Activated CD4-positive, alpha-beta T cell treated with anti-CD3 and anti-CD28 coated beads for 48 hours (primary cell): Measurements from ENCODE around the gene GSK3B.
"Not testable (repeated sequence)": the region's sequence is repeated elsewhere in the genome, so short reads cannot be mapped to it uniquely, and the experiment has no call there.

Source experiments
- DNase-seq: peaks from one replicate; pipeline ENCODE4 v3.0.0-alpha.2; 2020

Gene GSK3B

DNA sequence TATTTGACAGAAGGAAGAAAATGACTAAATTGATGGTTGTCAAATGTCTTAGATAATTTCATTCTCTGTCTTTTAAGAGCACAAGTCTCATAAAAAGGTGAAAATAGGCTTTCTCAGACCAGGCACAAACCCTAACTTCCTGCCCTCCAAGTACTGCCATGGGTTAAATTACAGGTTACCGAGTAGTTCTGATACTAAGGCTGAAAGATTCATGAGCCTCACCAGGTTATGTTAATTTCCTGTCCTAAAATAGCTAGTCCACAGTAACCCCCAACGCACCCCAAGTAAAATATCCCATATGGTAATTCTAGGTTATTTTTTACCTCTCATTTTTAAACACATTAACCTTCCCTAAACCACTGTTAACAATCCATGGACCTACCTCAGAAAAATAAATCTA is 42.0 kb downstream of the GSK3B start:
- no peak for DNase-seq

DNA sequence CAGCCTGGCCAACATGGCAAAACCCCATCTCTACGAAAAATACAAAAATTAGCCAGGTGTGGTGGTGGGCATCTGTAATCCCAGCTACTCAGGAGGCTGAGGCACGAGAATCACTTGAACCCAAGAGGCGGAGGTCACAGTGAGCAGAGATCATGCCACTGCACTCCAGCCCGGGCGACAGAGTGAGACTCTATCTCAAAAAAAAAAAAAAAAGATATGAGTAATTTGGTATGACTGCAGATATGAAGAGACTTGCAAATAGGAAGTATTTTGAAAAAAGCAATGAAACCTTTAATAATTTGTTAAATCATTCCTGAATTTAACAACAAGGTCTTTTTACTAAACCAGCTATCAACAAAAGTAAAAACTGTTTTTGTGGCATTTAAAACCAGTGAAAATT is 42.7 kb downstream of the GSK3B start:
- not testable (repeated sequence) for DNase-seq

DNA sequence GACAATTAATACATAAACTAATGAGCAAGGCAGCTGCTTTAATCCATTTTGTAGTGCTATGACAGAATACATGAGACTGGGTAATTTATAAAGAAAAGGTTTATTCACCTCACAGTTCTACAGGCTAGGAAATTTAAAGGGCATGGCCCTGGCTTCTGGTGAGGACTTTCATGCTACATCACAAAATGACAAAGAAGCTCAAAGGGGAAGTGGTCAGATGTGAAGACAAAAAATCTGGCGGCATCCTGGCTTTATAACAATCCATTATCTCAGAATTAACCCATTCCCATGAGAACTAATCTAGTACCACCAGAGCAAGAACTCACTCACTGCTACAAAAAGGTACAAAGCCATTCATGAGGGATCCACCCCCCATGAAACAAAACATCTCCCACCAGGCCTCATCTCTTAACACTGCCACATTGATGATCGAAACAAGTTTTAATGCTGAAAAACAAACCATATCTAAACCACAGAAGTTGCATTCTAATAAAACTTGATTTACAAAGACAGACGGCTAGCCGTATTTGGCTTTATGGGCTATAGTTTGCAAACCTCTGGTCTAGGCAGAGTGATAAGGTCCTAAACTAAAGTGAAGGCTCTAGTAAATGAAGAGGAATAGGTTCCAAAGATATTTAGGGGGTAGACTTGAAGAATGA is 44.2 kb downstream of the GSK3B start:
- no peak for DNase-seq

DNA sequence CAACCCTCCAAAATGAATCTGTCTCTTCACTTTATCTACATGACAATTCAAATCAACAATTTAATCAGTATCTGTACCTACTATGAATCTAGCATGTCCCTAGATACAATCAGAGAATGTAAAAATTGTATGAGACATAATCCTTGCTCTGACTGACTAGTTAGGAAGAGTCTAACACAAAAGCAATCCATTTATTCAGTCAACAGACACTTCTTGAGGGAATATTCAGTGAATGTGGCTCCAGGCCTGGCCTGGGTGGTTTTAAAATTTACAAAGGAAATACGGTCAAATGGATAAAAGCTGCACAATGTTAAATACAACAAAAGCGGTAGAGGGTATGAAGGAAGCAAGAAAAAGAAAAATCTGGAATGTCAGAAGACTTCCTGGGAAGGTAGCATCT is 45.2 kb downstream of the GSK3B start:
- no peak for DNase-seq

DNA sequence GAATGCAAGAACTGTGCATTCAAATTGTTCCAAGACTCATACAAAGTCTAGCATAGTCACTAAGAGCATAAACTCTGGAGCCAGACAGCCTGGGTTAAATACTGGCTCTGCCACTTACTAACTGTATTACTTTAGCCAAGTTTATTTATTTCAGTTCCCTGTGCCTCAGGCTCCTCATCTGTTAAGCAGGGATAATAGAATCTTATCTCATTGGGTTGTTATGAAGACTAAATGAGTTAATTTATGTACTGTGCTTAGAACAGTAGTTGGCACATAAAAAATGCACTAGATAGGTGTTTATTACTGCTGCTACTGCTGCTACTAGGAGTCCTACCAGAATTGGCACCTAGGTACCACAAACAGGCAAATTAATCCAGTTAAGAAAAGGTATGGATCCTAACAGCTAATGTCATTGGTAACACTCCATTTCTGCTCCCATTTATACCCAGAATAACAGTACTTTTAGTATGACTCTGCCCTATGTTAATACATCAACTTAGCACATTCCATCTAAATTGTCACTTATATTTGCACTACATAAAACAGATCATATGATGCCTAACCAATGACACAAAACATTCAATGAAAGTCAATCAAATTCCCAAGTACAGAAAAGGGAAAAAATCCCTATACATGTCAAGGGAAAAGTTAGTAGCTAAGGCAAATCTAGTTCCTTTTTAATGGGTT is 45.7 kb downstream of the GSK3B start:
- DNase-seq, result no peak

DNA sequence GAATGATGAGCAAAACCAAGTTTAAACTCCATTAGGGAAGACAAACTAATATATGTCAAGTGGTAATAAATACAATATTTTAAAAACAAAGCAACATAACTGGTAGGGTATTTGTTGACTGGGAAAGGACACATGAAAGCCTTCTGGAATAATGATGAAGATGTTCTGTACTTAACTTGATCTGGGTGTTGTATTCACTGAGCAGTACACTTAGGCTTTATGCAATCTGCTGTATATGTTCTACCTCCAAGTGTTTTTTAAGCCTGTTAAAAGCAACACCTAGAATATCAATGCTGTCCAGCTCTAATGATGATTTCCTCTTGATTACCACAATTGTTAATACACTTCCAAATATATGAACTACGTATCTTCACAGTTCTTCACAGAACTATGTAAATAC is 46.6 kb downstream of the GSK3B start:
- DNase-seq, result no peak

DNA sequence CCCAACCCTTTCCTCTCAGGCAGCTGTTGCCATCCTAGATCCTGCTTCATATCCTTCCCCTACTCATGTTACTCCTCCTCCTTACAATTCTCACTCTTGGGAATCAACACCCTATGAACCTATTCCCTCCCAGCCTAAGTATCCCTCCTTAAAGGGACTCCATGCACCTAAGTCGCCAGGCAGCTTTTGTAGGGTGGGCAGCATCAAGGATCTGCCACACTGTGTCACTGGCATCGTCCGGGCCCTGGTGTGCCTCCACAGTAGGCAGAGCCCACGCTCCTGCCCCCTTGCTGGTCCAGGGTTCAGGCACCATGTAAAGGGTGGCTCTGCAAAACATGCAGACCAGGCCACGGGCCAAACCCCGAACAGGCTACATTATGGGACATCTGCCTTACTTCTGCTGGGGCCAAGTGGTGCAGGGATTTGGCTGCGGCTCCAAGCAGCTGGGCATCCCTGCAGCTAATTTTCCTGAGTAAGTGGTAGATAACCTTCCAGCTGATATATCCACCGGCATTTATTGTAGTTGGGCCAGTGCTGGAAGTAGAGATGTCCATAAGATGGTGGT is 53.4 kb downstream of the GSK3B start:
- DNase-seq, result no peak

DNA sequence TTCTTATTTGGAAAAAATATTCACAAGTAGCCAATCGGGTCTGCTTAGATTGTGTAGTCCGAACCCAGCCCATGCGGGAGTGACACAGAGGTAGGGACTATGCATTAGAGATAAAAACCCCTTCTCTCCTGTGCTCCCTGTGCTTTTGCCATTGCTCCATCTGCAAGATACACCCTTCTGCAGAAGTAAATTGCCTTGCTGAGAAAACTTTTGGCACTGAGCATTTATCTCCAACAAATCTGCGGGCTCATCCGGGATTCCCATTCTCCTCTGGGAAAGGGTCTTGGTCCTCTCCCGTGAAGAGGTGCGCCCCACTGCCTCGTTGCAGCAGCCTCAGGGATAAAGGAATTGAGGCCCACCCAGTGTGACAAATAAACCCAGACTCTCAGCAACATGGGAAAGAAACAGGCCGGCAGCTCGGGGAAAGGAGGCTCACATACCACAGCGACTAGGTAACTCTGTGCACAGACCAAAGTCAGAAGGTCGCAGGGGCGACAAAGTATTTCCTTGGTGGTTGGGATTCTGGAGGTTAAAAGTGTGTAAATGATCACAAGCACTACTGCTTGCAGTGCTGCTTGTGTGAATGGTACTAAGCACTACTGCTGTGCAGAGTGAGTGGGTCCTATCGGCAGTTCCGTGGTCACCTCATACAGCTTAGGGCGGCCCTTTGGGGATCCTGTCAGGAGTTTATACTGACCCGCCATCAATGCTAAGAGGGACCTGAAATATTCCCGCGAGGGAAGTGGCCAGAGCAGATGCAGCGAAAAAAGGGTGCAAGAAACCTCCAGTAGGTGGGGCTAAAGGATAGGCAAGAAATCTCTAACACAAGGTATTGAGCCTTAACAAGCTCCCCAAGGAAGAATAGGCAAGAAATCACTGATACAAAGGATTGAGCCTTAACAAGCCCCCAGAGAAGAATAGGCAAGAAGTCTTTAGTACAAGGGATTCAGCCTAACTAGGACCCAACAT is 54.3 kb downstream of the GSK3B start:
- no peak for DNase-seq

DNA sequence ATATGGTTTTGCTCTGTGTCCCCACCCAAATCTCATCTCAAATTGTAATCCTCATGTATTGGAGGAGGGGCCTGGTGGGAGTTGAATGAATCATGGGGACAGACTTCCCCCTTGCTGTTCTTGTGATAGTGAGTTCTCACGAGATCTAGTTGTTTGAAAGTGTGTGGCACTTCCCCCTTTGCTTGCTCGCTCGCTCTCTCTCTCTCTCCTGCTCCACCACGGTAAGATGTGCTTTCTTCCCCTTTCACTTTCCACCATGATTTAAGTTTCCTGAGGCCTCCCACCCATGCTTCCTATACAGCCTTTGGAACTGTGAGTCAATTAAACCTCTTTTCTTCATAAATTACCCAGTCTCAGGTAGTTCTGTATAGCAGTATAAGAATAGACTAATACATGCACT is 60.7 kb downstream of the GSK3B start:
- DNase-seq, result no peak

DNA sequence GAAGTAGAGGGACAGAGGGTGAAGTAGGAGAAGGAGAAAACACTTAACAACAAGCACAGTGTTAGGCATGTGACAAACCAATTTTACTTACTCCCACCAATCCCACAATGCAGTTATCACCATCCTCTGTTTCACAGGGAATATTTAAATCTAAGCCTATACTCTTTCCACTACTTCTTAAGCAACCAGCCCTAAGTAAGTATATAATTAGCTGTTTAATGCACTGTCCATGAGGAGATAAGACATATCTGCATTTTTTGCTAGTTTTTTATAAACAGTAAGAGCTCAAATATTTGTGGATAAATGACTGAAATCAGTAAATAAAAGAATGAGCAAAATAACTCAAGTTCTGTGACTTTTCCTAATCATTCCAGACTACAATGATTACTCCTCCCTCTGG is 62.7 kb downstream of the GSK3B start:
- DNase-seq, result no peak

DNA sequence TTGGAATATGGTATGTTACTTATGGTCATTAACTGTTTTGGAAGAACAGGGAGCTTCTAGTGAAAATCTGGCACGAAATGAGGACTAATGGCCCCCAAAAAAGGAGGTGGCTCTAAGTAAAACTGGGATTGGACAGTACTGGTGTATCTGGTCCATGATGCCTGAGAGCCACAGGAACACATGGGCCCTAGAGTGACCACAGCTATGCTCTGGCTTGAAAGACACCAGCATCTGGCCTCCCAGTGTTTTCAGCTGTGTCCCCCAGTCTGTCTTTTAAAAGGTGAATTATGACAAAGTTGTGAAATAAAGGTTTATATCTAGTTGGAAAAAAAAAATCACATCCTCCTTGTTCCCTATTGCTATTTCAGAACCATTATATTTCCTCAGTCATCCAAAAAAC is 64.5 kb downstream of the GSK3B start:
- DNase-seq, result no peak

DNA sequence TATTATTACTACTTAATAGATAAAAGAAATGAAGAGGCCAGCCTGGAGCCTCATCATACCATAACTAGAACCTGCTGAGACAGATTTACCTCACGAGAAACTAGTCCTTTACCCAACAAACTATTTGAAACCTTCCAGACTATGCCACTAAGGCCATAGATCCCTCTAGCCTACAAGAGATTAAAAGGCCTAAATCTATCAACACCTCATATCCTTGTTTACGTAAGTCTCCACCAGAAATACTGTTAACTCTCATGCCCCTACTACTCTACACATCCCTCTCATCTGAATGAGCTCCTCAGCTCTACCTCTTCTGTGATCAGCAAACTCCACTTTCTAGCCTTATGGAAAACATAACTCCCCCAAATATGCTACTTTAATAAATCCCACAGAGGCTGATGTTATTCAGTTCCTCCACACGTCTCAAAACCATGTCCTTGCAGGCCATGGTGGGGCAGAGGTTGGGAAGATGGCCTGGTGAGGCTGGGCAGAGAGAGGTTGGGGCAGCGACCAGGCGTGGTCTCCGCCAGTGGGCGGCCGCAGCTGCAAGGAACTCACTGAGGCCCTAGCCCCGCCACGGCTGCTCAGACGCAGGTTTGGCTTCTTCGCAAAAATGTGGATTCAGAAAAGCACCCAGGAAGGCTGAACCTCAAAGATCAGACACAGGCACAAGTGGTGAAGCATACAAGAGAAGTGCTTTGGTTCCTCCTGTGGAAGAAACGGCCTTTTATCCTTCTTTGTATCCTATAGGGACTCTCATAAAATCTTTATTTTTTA is 65.8 kb downstream of the GSK3B start:
- no peak for DNase-seq

DNA sequence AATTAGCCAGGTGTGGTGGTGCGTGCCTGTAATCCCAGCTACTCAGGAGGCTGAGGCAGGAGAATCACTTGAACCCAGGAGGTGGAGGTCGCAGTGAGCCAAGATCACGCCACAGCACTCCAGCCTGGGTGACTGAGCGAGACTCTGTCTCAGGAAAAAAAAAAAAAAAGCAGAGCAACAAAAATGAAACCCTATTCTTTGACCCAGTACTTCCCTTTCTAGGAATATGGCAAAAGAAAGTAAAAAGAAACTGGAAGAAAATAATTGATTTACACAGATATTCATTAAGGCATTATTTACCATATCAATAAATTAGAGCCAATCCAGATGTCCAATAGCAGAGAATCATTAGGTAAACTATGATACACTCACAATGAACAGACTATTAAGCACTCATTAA is 67.0 kb downstream of the GSK3B start:
- DNase-seq, result no peak

DNA sequence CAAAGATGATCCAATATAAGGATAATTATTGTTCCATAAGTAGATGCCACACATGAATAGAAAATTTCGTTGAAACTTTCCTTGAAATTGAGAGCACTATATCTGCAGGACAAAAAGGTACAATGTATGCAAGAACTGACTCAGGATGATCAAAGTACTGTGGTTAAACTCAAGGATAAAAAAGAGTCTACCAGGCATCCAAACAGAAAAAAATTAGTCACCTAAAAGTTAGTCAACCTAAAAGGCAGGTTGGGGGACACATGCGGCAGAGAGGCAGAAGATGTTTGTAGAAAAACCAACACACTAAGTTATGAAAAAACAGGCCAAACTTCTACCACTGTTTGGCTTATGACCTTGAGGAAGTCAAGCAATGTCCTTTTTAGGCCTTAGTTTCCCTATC is 68.7 kb downstream of the GSK3B start:
- DNase-seq, result peak; percentile 34

DNA sequence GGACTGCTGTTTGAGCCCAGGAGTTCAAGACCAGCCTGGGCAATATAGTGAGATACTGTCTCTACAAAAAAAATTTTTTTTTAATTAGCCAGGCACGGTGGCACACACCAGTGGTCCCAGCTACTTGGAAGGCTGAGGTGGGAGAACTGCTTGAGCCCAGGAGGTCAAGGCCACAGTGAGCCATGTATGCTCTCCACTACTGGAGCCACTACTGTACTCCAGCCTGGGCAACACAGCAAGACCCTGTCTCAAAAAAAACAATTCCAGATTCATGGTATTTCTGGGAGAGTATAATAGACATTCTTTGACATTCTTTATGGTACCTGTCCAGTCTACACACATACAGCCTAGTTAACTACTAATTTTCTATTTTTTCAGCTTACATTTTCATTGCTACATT is 70.1 kb downstream of the GSK3B start:
- DNase-seq, result no peak

DNA sequence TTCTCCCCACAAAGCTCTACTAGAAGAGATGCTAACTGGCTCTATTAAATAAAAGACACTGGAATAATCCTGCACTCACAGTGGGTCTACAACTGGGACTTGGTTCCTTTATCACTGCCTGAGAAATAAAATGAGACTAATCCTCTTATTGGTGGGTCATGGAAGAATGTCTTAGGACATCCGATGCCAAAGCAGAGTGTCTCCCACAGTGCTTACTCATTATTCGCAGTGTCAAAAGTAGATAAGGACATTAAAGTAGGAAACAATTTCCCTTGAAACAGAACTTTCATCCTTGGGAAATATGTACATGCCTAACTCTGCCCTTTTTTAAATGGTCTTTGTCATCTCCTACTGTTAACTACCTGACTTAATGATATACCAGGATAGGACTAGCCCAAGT is 71.5 kb downstream of the GSK3B start:
- DNase-seq, result no peak

DNA sequence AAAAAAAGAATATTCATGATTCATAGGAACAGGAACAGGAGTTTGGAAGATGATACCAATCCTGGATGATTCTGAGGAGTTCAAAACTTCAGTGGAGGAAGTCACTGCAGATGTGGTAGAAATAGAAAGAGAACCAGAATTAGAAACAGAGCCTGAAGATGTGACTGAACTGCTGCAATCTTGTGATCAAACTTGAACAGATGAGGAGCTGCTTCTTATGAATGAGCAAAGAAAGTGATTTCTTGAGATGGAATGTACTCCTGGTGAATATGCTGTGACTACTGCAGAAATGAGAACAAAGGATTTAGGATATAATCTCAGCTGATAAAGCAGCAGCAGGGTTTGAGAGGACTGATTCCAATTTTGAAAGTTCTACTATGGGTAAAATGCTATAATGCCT is 72.7 kb downstream of the GSK3B start:
- no peak for DNase-seq

DNA sequence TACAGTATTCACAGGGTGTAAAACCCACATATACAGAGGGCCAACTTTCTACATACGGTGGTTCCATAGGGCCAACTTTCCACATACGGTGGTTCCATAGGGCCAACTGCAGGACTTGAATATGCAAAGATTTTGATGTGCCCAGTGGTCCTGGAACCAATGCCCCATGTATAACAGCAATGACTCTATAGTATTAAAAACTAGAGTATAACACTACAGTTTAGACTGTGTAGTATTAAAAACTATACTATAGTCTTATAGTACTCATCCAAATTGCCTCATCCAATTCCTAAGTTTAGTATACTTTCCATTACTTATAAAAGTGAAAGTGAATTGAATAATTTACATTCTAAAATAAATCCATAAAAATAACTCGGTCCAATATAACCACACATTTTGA is 75.9 kb downstream of the GSK3B start:
- DNase-seq, result no peak

DNA sequence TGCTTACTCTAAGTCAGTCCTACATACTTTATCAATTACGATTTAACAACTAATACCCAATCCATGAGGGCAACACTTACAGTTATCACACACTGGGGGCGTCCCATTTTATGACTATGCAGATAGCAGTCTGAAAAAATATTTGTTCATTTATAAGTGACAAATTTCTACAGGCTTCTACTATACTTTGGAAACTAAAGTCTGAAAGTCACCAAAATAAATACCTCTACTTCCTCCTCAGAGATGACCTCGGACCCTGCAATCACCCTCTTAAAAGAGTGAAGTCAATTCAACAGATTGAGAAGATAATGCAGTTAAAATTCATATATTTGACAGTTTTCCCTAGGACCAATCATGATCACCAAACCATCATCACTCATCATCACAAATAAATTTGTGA is 76.6 kb downstream of the GSK3B start:
- DNase-seq, result no peak

DNA sequence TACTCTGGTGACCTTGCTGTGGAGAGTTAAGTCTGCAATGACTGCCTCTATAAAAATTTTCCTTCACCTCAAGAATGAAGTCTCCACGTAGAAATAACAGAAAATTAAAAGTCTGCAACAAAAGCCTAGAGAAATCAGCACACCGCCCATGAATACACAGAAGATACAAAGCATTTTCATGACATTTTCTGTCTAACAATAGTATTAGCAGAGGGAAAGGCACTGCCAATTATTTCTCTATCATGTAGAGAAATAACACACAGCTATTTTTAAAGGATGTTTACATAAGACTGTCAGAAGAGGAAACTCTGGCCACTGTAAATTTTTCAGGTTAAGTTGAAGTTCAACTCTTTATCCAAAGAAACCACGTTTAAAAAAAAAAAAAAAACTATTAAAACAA is 80.8 kb downstream of the GSK3B start:
- DNase-seq, result no peak

DNA sequence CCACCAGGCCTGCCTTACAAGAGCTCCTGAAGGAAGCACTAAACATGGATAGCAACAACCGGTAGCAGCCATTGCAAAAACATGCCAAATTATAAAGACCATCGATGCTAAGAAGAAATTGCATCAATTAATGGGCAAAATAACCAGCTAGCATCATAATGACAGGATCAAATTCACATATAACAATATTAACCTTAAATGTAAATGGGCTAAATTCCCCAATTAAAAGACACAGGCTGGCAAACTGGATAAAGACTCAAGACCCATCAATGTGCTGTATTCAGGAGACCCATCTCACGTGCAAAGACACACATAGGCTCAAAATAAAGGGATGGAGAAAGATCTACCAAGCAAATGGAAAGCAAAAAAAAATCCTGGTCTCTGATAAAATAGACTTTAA is 88.5 kb downstream of the GSK3B start:
- DNase-seq, result not testable (repeated sequence)

DNA sequence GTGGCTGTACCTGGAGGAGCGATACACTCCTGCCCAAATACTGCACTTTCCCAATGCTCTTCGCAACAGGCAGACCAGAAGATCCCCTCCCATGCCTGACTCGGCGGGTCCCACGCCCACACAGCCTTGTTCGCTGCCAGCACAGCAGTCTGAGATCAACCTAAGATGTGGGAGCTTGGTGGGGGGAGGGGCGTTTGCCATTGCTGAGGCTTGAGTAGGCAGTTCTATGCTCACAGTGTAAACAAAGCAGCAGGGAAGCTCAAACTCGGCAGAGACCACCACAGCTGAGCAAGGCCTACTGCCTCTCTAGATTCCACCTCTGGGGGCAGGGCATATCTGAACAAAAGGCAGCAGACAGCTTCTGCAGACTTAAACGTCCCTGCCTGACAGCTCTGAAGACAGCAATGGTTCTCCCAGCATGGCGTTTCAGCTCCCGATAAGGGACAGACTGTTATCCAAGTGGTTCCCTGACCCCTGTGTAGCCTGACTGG is 90.2 kb downstream of the GSK3B start:
- peak; percentile 48 for DNase-seq

DNA sequence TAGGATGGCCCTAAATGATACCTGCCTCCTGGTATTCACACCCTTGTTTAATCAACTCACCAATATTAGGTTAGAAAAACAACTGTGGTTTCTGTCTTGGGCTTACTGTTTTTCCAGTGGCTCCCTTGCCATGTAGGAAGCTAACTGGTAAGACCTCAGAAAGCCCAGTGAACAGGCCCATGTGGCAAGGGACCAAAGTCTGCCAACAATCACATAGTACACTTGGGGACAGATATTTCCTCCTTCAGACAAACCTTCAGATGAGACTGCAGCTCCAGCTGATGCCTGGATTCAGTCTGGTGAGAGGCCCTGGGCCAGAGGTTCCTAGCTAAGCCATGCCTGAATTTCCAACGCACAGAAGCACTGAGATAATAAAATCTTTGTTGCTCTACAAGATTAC is 96.1 kb downstream of the GSK3B start:
- no peak for DNase-seq
